H1 (cell line): ENCODE results near the gene RGL1. TPM values are rescaled to one million over a fixed set of nuclear protein-coding genes. Genes with fewer than 3 reads are reported as not detected.

Experiments
- CTCF ChIA-PET: fragments of 300-600 bp; sonication (Branson Sonifier 250); formaldehyde crosslinking; loops from one replicate; lab custom pipeline; 2021; ENCODE audit not compliant: partially characterized antibody; lab: Charles Lee
- POLR2A ChIA-PET: fragments of 300-600 bp; sonication (Branson Sonifier 250); formaldehyde crosslinking; loops from one replicate; lab custom pipeline; 2021; ENCODE audit warnings: inconsistent platforms; ENCODE audit not compliant: partially characterized antibody; lab: Charles Lee
- DNase-seq, 2 experiments: peaks; one replicate each; pipeline versions ENCODE4 v3.0.0 to v3.0.0-alpha.2; 2010 to 2022; ENCODE audit warnings: low spot score in 2 of 2, low read depth in 1 of 2, mixed read lengths in 1 of 2
- FAIRE-seq: peaks from 2 replicates; lab custom pipeline; 2011; peaks lifted over from hg19 to GRCh38; lab: Jason Lieb, UNC
- H2AFZ ChIP-seq: 2 replicates; pipeline ENCODE4 v1.8.1; 2012; ENCODE audit warnings: low read length, inconsistent platforms
- H2AK5ac ChIP-seq: 2 replicates; pipeline ENCODE4 v1.6.1; 2013; ENCODE audit warnings: low read depth, low read length
- H2BK120ac ChIP-seq: replicated peaks from 2 replicates; pipeline ENCODE3; 2013; ENCODE audit warnings: low read depth, low read length, inconsistent platforms
- H2BK12ac ChIP-seq: 2 replicates; pipeline ENCODE4 v1.6.1; 2013; ENCODE audit warnings: low read depth, low read length
- H2BK15ac ChIP-seq: 2 replicates; pipeline ENCODE4 v1.6.1; 2013; ENCODE audit warnings: low read length
- H2BK20ac ChIP-seq: 2 replicates; pipeline ENCODE4 v1.6.1; 2013; ENCODE audit warnings: low read length
- H2BK5ac ChIP-seq: 2 replicates; pipeline ENCODE4 v1.6.1; 2013; ENCODE audit warnings: low read depth, low read length
- H3K14ac ChIP-seq: 2 replicates; pipeline ENCODE4 v1.6.1; 2013; ENCODE audit warnings: inconsistent platforms; ENCODE audit not compliant: insufficient read length
- H3K18ac ChIP-seq: 2 replicates; pipeline ENCODE4 v1.6.1; 2013; ENCODE audit warnings: low read length; ENCODE audit errors: extremely low read depth
- H3K23ac ChIP-seq: 2 replicates; pipeline ENCODE4 v1.6.1; 2013; ENCODE audit warnings: inconsistent platforms; ENCODE audit not compliant: insufficient read length
- H3K23me2 ChIP-seq: 2 replicates; pipeline ENCODE4 v1.6.1; 2013; ENCODE audit warnings: low read depth, low read length
- H3K27ac ChIP-seq: 2 replicates; pipeline ENCODE4 v1.6.1; 2011; ENCODE audit warnings: low read depth, low read length, inconsistent platforms
- H3K27me3 ChIP-seq, 4 experiments: replicated peaks in 1 of 4; 1 replicate in 1 of 4; 2 replicates in 3 of 4; pipeline versions ENCODE4 v1.6.1 to v1.8.1; 2011 to 2013; ENCODE audit warnings: low read length in 3 of 4, mild to moderate bottlenecking in 3 of 4, inconsistent platforms in 2 of 4, mixed read lengths in 2 of 4, moderate library complexity in 1 of 4; ENCODE audit not compliant: control insufficient read depth in 3 of 4, insufficient read depth in 3 of 4; ENCODE audit errors: extremely low read depth in 1 of 4
- H3K36me3 ChIP-seq, 4 experiments: 2 replicates each; pipeline versions ENCODE4 v1.6.1 to v1.8.1; 2011 to 2013; ENCODE audit warnings: mild to moderate bottlenecking in 4 of 4, low read length in 3 of 4, moderate library complexity in 2 of 4, control low read depth in 1 of 4, inconsistent platforms in 1 of 4; ENCODE audit not compliant: insufficient read depth in 4 of 4, control insufficient read depth in 2 of 4
- H3K4ac ChIP-seq: replicated peaks from 2 replicates; pipeline ENCODE3; 2013; ENCODE audit warnings: low read length, low read depth, mixed read lengths, inconsistent platforms; ENCODE audit not compliant: insufficient read length
- H3K4me1 ChIP-seq, 4 experiments: replicated peaks in 1 of 4; 1 replicate in 1 of 4; 2 replicates in 3 of 4; pipeline versions ENCODE4 v1.6.1 to v1.8.1; 2011 to 2013; ENCODE audit warnings: low read length in 3 of 4, inconsistent platforms in 2 of 4, mixed read lengths in 1 of 4; ENCODE audit not compliant: insufficient read depth in 4 of 4, control insufficient read depth in 3 of 4
- H3K4me2 ChIP-seq, 2 experiments: 2 replicates each; pipeline versions ENCODE4 v1.6.1 to v1.8.1; 2011 to 2013; ENCODE audit warnings: low read depth in 2 of 2, low read length in 2 of 2, control low read depth in 1 of 2, inconsistent platforms in 1 of 2, mild to moderate bottlenecking in 1 of 2; ENCODE audit not compliant: insufficient read depth in 1 of 2
- H3K4me3 ChIP-seq, 4 experiments: fragments of 200-600, 300-600 bp in 1 of 4; sonication (generic), shearing (Covaris generic), sonication (Bioruptor Twin) in 1 of 4; 2 replicates each; pipeline versions ENCODE4 v1.5.1 to v1.8.1; 2011 to 2016; ENCODE audit warnings: low read length in 4 of 4, low read depth in 3 of 4, control low read depth in 2 of 4, inconsistent platforms in 2 of 4, mild to moderate bottlenecking in 2 of 4, mixed read lengths in 1 of 4, moderate library complexity in 1 of 4; ENCODE audit not compliant: insufficient read depth in 2 of 4; ENCODE audit errors: extremely low read depth in 1 of 4
- H3K56ac ChIP-seq: replicated peaks from 2 replicates; pipeline ENCODE3; 2013; ENCODE audit warnings: low read depth, mild to moderate bottlenecking, mixed read lengths, low read length, inconsistent platforms; ENCODE audit not compliant: insufficient read length
- H3K79me1 ChIP-seq: 2 replicates; pipeline ENCODE4 v1.6.1; 2013; ENCODE audit warnings: low read depth, low read length, control low read depth
- H3K79me2 ChIP-seq, 2 experiments: 2 replicates each; pipeline versions ENCODE4 v1.6.1 to v1.8.1; 2012 to 2013; ENCODE audit warnings: low read length in 2 of 2, mild to moderate bottlenecking in 2 of 2, inconsistent platforms in 1 of 2; ENCODE audit not compliant: insufficient read depth in 2 of 2, control insufficient read depth in 1 of 2
- H3K9ac ChIP-seq, 4 experiments: replicated peaks in 1 of 4; 1 replicate in 1 of 4; 2 replicates in 3 of 4; pipeline versions ENCODE4 v1.6.1 to v1.8.1; 2011 to 2013; ENCODE audit warnings: low read depth in 3 of 4, low read length in 3 of 4, control low read depth in 2 of 4, mild to moderate bottlenecking in 2 of 4, moderate library complexity in 2 of 4, inconsistent platforms in 1 of 4; ENCODE audit errors: extremely low read depth in 1 of 4
- H3K9me3 ChIP-seq, 2 experiments: 2 replicates each; pipeline versions ENCODE4 v1.6.1 to v1.8.1; 2012 to 2013; ENCODE audit warnings: mild to moderate bottlenecking in 2 of 2, moderate library complexity in 2 of 2, control low read depth in 1 of 2, inconsistent platforms in 1 of 2, low read depth in 1 of 2, low read length in 1 of 2, mixed read lengths in 1 of 2; ENCODE audit not compliant: insufficient read depth in 2 of 2
- H4K20me1 ChIP-seq, 2 experiments: replicated peaks in 1 of 2; 2 replicates each; pipeline versions ENCODE3 to v1.8.1; 2011 to 2013; ENCODE audit warnings: inconsistent platforms in 2 of 2, low read length in 2 of 2, mild to moderate bottlenecking in 1 of 2; ENCODE audit not compliant: insufficient read depth in 2 of 2, control insufficient read depth in 1 of 2
- H4K5ac ChIP-seq: 2 replicates; pipeline ENCODE4 v1.6.1; 2013; ENCODE audit warnings: low read length, low read depth, mixed read lengths, inconsistent platforms; ENCODE audit not compliant: insufficient read length
- H4K8ac ChIP-seq: 2 replicates; pipeline ENCODE4 v1.8.0; 2013; ENCODE audit warnings: mild to moderate bottlenecking, moderate library complexity, low read length, inconsistent platforms; ENCODE audit not compliant: insufficient read depth; ENCODE audit errors: extremely low read depth
- H4K91ac ChIP-seq: replicated peaks from 2 replicates; pipeline ENCODE3; 2013; ENCODE audit warnings: low read length, mixed read lengths, inconsistent platforms; ENCODE audit not compliant: insufficient read length
- GTF2F1 ChIP-seq: IDR thresholded peaks from 2 replicates; pipeline ENCODE4 v1.6.1; 2012; ENCODE audit warnings: low read depth, low read length, improper control_type of control experiment, borderline replicate concordance
- JUN ChIP-seq: IDR thresholded peaks from 2 replicates; pipeline ENCODE4 v1.6.1; 2011; ENCODE audit warnings: low read depth, mild to moderate bottlenecking, improper control_type of control experiment, low read length
- WGBS, 2 experiments: shearing (Covaris generic) in 1 of 2; methylation state at CpG; one replicate each; pipeline versions ENCODE4 v1.1.6 to v1.1.7; 2013 to 2015; ENCODE audit warnings: low lambda C conversion rate in 2 of 2, mixed read lengths in 2 of 2, inconsistent platforms in 1 of 2, low coverage in 1 of 2, missing lambda C conversion rate in 1 of 2; ENCODE audit not compliant: insufficient replicate concordance in 2 of 2, insufficient coverage in 1 of 2, insufficient read length in 1 of 2; ENCODE audit errors: extremely low coverage in 1 of 2, missing lambda C conversion rate in 1 of 2; 5-methylcytosine and 5-hydroxymethylcytosine counted together
- polyA plus RNA-seq, 7 experiments: library from polyadenylated mRNA; depleted of rRNA in 3 of 7; stranded (reverse) in 5 of 7; unstranded in 2 of 7; fragments of >200 nt in 5 of 7; fragments of 200-250 nt in 2 of 7; gene quantifications; 1 replicate in 5 of 7; 2 replicates in 1 of 7; 4 replicates in 1 of 7; pipeline versions ENCODE4 v1.2.1 to v1.2.3, GENCODE V29; 2011 to 2013; ENCODE audit warnings: missing spikeins in 2 of 7, mixed read lengths in 2 of 7
- total RNA-seq: library from RNA; stranded (reverse); fragmentation: NEBNext Ultra II Directional; extraction: Animal tissue kit (Norgen Biotek cat#: 25700); gene quantifications from 2 replicates; pipeline ENCODE4 v1.2.1, GENCODE V29; 2021

Gene RGL1
- total and polyA plus RNA-seq, 2 of the 8 experiments (the other 6 are each of a cell fraction or from before 2014, with no cell fraction given) = 0.98 to 2.4 TPM

DNA sequence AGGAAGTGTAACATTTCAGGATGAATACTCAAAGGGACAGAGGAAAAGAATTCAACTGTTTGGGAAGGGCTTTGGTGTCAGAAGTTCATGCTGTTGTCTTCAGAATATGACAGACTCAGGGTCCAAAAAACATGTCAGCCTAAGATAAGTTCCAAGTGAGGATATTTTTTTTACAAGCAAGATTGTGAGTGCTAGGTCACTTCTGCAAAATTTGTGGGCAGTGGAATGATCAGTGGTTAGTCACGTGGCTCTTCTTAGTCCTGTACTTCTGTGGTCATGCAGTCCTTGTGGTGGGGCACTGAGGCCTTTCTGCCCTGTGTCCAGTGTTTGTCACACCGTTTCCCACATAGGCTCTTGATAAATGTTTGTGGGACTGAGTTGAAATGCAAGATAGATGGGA lies 5.2 kb downstream of the RGL1 start:
- Histone ChIP-seq H2BK20ac (no peak overlapping the region), H3K4me1 (peaks cover 0 to 11% (median 6%) of the 10 kb centered on the region in 4 experiments; a peak in 3 of 7 replicates), H3K14ac (no peak overlapping the region), H3K79me1 (no peaks in the 10 kb centered on the region), H3K27me3 (peaks cover 0 to 6% (median 4%) of the 10 kb centered on the region in 4 experiments; a peak in 4 of 7 replicates), H3K23ac (no peak overlapping the region), H3K4me2 (no peak overlapping the region), H3K56ac (no peak overlapping the region), H2BK120ac (no peak overlapping the region), H2AK5ac (no peak overlapping the region), H4K8ac (no peak overlapping the region), H4K20me1 (no peaks in the 10 kb centered on the region), H3K79me2 (no peaks in the 10 kb centered on the region), H4K91ac (no peak overlapping the region), H4K5ac (no peak overlapping the region), H2BK12ac (no peak overlapping the region), H3K4me3 (no peak overlapping the region), H3K18ac (no peak overlapping the region), H2BK5ac (no peak overlapping the region), H3K36me3 (no peaks in the 10 kb centered on the region), H3K9ac (no peak overlapping the region), H3K4ac (no peak overlapping the region), H3K9me3 (no peaks in the 10 kb centered on the region), H3K27ac (no peak overlapping the region), H3K23me2 (peaks cover 6% of the 10 kb centered on the region; the same call in 1 of the 2 replicates), H2AFZ (no peak overlapping the region), H2BK15ac (no peak overlapping the region)
- no peak for FAIRE-seq
- CTCF ChIA-PET = no interaction called here
- TF ChIP-seq JUN (no peak), GTF2F1 (no peak)
- 94% methylated on average over 2 of the region's 2 CpGs; no CpG with 5 or more reads in 1 of the 2 experiments for WGBS, 2 experiments
- DNase-seq = no peak
- POLR2A ChIA-PET = no interaction called here
